Keratinocyte (primary cell): Measurements from ENCODE around the gene GOLGA7B.

Experiments used
- CTCF ChIP-seq, 3 experiments: IDR thresholded peaks in 1 of 3; conservative IDR thresholded peaks in 1 of 3; optimal IDR thresholded peaks in 1 of 3; 2 replicates in 2 of 3; 3 replicates in 1 of 3; pipeline versions ENCODE3 to v1.5.1; 2011; ENCODE audit warnings: low read length in 3 of 3, mild to moderate bottlenecking in 3 of 3, moderate library complexity in 2 of 3, control low read depth in 1 of 3, inconsistent platforms in 1 of 3; ENCODE audit not compliant: insufficient read depth in 2 of 3; ENCODE audit errors: extremely low read depth in 1 of 3
- EZH2 ChIP-seq: IDR thresholded peaks from one replicate; pipeline ENCODE4 v1.6.1; 2012; ENCODE audit warnings: inconsistent platforms, mild to moderate bottlenecking, low read length, moderate library complexity

- TF ChIP-seq EZH2 (no peak), CTCF (optimal IDR thresholded peaks at IDR 0.05 in 1 of 3, IDR thresholded peaks at IDR 0.05 in 1 of 3, conservative IDR thresholded peaks at IDR 0.05 in 1 of 3; ENCODE audit: extremely low read depth in 1 of 3, insufficient read depth in 2 of 3, low read length in 3 of 3) (no peak)
These were observed at the start of gene GOLGA7B for GRCh38 chr10:97849687-97850402.
